Stomach (tissue), 9 donors: Measurements from ENCODE around the gene MAP3K20. TPM values are rescaled to one million over a fixed set of nuclear protein-coding genes. Genes with fewer than 3 reads are reported as not detected.

Source experiments
- DNase-seq, 2 donors: peaks; one replicate each; pipeline versions ENCODE4 v3.0.0 to v3.0.0-alpha.2; 2013 to 2019
- H3K27ac ChIP-seq, 5 donors: fragments of 200-600 bp in 4 of 5; sonication (generic) in 4 of 5; one replicate each; pipeline ENCODE4 v1.5.1; 2013 to 2019; ENCODE audit warnings: mild to moderate bottlenecking in 1 of 5, moderate library complexity in 1 of 5
- H3K27me3 ChIP-seq, 3 donors: fragments of 200-600 bp; sonication (generic); one replicate each; pipeline ENCODE4 v1.5.1; 2017 to 2019; ENCODE audit warnings: mixed run types in 1 of 3
- H3K36me3 ChIP-seq, 4 donors: fragments of 200-600 bp; sonication (generic); 1 replicate in 3 of 4; 2 replicates in 1 of 4; pipeline ENCODE4 v1.5.1; 2016 to 2019
- H3K4me1 ChIP-seq, 4 donors: fragments of 200-600 bp; sonication (generic); one replicate each; pipeline ENCODE4 v1.5.1; 2016 to 2019
- H3K4me3 ChIP-seq, 4 donors: fragments of 200-600 bp; sonication (generic) in 3 of 4; one replicate each; pipeline ENCODE4 v1.5.1; 2016 to 2019; ENCODE audit warnings: mild to moderate bottlenecking in 1 of 4
- H3K9me3 ChIP-seq, 4 donors: fragments of 200-600 bp; sonication (generic); one replicate each; pipeline ENCODE4 v1.5.1; 2016 to 2019
- EP300 ChIP-seq: sonication (generic); formaldehyde crosslinking; IDR thresholded peaks from one replicate; pipeline ENCODE4 v1.6.1; 2017; ENCODE audit warnings: antibody characterized with exemption
- POLR2A ChIP-seq, 4 donors: fragments of 450-650 bp; IDR thresholded peaks; one replicate each; pipeline ENCODE4 v1.6.1; 2016; ENCODE audit warnings: antibody characterized with exemption in 4 of 4, control low read depth in 2 of 4, mild to moderate bottlenecking in 1 of 4, moderate library complexity in 1 of 4
- POLR2AphosphoS5 ChIP-seq, 3 donors: sonication (generic); formaldehyde crosslinking; IDR thresholded peaks; one replicate each; pipeline ENCODE4 v1.6.1; 2016; ENCODE audit warnings: antibody characterized with exemption in 3 of 3
- WGBS, 5 donors: extraction: QIAGEN DNeasy Blood & Tissue Kit in 3 of 5; methylation state at CpG; one replicate each; pipeline versions ENCODE4 v1.1.5 to v1.1.7; 2013 to 2018; 5-methylcytosine and 5-hydroxymethylcytosine counted together
- intact Hi-C: fragments of 100-400 bp; cut with DNase I; formaldehyde crosslinking; loops from one replicate; pipeline ENCODE4 v1.15.1; 2023; ENCODE audit warnings: low total_unique reads
- polyA plus RNA-seq, 3 donors: library from polyadenylated mRNA; stranded (reverse); fragments of 200-250 nt; gene quantifications; one replicate each; pipeline ENCODE4 v1.2.3, GENCODE V29; 2013
- total RNA-seq, 5 donors: library from RNA; depleted of rRNA; stranded (reverse); fragments of >200 nt; gene quantifications; one replicate each; pipeline versions ENCODE4 v1.1.0 to v1.2.3, GENCODE V29; 2014 to 2016
- TF ChIP-seq, protein P1 (sequence below), 7 experiments: fragments of 450-650 bp in 4 of 7; fragments of 200-600 bp in 3 of 7; sonication (generic) in 3 of 7; IDR thresholded peaks; one replicate each; pipeline ENCODE4 v1.5.1; 2016 to 2019; ENCODE audit warnings: antibody characterized with exemption in 7 of 7, control low read depth in 2 of 7, mild to moderate bottlenecking in 1 of 7
- donor health status: healthy with polysubstance abuse.
- donor health status: Bipolar disorder and iron deficiency.
- donor health status: healthy.

The MAP3K20 gene
- total and polyA plus RNA-seq, 8 donors: 9.3 to 180 (median 29.2) TPM

DNA sequence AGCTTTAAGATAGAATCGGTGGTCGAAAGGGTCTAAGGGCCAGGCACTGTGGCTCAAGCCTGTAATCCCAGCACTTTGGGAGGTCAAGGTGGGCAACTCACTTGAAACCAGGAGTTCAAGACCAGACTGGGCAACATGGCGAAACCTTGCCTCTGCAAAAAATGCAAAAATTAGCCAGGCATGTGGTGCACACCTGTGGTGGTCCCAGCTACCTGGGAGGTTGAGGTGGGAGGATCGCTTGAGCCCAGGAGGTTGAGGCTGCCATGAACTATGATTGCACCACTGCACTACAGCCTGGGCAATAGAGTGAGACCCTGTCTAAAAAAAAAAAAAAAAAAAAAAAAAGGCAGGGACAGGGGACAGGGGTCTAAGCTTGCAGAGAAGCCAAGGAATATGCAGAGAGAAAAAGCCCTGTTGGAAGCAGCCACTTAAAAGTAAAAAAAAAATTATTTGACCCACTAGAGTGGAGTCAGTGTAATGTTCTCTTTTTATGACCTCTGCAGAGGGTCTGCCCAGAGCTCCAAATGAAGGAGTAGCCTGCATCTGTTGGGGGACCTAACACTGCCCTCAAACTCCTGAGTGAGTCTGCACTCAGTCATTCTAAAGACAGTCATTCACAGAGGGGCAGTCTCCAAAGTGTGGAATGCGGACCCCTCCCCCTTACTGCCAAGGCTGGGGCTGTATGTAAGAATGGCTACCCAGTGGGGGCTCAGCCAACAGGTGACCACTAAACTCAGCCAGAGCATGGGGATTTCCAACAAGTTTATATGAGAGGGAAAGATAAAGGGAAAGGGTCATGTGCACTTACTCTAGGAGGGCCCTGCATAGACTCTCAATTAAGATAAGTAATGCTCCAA, 160.5 kb downstream of the MAP3K20 start:
- Histone ChIP-seq H3K4me1 (peaks cover 0 to 18% (median 10%) of the 10 kb centered on the region in 4 donors), H3K27ac (no peak overlapping the region), H3K36me3 (peaks cover 8 to 57% (median 42%) of the 10 kb centered on the region in 4 donors), H3K27me3 (no peaks in the 10 kb centered on the region), H3K4me3 (no peak overlapping the region), H3K9me3 (no peaks in the 10 kb centered on the region)
- 85 to 96% (median 95%) methylated on average over 5 of the region's 5 CpGs for WGBS, 5 donors
- TF ChIP-seq, protein P1, sequence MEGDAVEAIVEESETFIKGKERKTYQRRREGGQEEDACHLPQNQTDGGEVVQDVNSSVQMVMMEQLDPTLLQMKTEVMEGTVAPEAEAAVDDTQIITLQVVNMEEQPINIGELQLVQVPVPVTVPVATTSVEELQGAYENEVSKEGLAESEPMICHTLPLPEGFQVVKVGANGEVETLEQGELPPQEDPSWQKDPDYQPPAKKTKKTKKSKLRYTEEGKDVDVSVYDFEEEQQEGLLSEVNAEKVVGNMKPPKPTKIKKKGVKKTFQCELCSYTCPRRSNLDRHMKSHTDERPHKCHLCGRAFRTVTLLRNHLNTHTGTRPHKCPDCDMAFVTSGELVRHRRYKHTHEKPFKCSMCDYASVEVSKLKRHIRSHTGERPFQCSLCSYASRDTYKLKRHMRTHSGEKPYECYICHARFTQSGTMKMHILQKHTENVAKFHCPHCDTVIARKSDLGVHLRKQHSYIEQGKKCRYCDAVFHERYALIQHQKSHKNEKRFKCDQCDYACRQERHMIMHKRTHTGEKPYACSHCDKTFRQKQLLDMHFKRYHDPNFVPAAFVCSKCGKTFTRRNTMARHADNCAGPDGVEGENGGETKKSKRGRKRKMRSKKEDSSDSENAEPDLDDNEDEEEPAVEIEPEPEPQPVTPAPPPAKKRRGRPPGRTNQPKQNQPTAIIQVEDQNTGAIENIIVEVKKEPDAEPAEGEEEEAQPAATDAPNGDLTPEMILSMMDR (IDR thresholded peaks at IDR 0.05): no peak
- TF ChIP-seq POLR2AphosphoS5 (IDR thresholded peaks at IDR 0.05): no peak
- TF ChIP-seq EP300: no peak
- no peak for TF ChIP-seq POLR2A (IDR thresholded peaks at IDR 0.05)
- intact Hi-C loops: no loop called here
- no peak for DNase-seq

DNA sequence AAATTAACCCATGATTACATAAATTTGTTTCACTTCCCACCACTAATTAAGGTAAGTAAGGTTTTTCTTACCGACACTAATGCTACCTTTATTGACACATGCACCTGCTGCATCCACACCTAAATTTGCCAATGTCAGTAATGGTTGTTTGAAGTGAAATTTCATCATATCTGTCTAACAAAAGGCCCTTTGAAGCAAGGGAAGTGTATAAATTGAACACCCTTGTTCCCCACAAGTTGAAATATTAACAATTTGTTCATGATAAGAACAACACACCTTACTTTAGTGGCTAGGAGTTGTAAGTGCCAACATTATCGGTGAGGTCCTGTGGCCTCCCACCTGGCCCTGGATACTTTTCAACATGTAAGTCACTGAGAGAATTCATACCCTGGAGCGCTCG, 162.7 kb downstream of the MAP3K20 start:
- DNase-seq: peak; percentile 40 to 46
- Histone ChIP-seq H3K9me3 (no peaks in the 10 kb centered on the region), H3K27me3 (no peaks in the 10 kb centered on the region), H3K4me3 (no peak overlapping the region), H3K36me3 (peaks cover 0 to 58% (median 32%) of the 10 kb centered on the region in 4 donors), H3K4me1 (peaks cover 0 to 5% (median 0%) of the 10 kb centered on the region in 4 donors), H3K27ac (no peak overlapping the region)
- intact Hi-C loops: no loop called here
- TF ChIP-seq, protein P1 (IDR thresholded peaks at IDR 0.05): no peak
- TF ChIP-seq POLR2AphosphoS5 (IDR thresholded peaks at IDR 0.05) (peak in 2 of 3 donors; percentile 42 to 55), POLR2A (IDR thresholded peaks at IDR 0.05) (no peak), EP300 (no peak)
- 35 to 56% (median 50%) methylated on average over 4 of the region's 4 CpGs for WGBS, 5 donors

DNA sequence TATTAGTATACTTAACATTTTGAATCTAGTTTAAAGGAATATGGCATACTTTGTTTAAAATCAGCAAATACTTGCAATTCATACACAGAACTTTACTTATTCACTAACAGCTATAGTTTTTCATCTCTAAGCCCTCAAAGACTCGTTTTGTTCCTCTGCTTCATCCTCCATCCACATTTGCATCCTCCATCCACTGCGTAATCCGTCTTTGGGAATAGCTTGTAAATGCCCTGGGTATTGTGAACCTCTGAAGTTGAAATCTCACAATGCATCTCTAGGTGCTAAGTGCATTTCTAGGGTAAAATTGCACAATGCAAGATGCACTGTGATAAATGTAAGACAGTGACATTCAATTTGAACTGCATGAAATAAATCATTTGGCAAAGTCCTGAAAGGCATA, 163.2 kb downstream of the MAP3K20 start:
- intact Hi-C loops: no loop called here
- H3K27me3 ChIP-seq: no peaks in the 10 kb centered on the region
- no peaks in the 10 kb centered on the region for H3K9me3 ChIP-seq
- peaks cover 0 to 53% (median 28%) of the 10 kb centered on the region in 4 donors for H3K36me3 ChIP-seq
- H3K27ac ChIP-seq: no peak overlapping the region
- TF ChIP-seq POLR2AphosphoS5 (IDR thresholded peaks at IDR 0.05) (no peak), POLR2A (IDR thresholded peaks at IDR 0.05) (no peak), EP300 (no peak)
- TF ChIP-seq, protein P1 (IDR thresholded peaks at IDR 0.05): no peak
- peaks cover 0 to 5% (median 0%) of the 10 kb centered on the region in 4 donors for H3K4me1 ChIP-seq
- DNase-seq: no peak
- 50 to 65% (median 63%) methylated on average over 3 of the region's 3 CpGs for WGBS, 5 donors
- no peak overlapping the region for H3K4me3 ChIP-seq

DNA sequence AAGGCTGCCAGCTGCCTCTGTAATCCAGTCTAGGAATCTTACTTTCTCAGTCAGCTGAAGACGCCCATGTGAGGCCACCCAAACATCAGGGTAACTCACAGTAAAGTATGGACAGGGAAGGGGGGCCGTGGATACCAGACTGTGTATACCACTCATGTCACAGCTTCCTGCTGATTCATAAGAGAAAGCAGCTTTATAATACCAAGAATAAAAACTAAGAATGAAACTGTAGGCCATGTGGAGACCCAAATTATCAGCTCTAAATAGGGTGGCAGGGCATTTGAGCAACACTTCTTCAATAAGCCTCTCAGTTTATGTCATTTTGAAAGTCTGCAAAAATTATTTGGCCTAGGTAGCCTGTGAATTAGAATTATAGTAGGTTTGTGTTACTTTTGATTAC, 164.0 kb downstream of the MAP3K20 start:
- no peak overlapping the region for H3K27ac ChIP-seq
- H3K4me3 ChIP-seq: no peak overlapping the region
- peaks cover 0 to 46% (median 21%) of the 10 kb centered on the region in 4 donors for H3K36me3 ChIP-seq
- intact Hi-C loops: no loop called here
- peaks cover 0 to 5% (median 0%) of the 10 kb centered on the region in 4 donors for H3K4me1 ChIP-seq
- TF ChIP-seq POLR2A (IDR thresholded peaks at IDR 0.05): no peak
- no peak for TF ChIP-seq EP300
- TF ChIP-seq POLR2AphosphoS5 (IDR thresholded peaks at IDR 0.05): no peak
- TF ChIP-seq, protein P1 (IDR thresholded peaks at IDR 0.05): no peak
- no peaks in the 10 kb centered on the region for H3K9me3 ChIP-seq
- WGBS, 5 donors: 63 to 84% (median 81%) methylated on average over 2 of the region's 2 CpGs
- H3K27me3 ChIP-seq: no peaks in the 10 kb centered on the region
- no peak for DNase-seq
